Transverse colon (tissue), 4 donors: ENCODE results near the gene PMEPA1.

ENCODE experiments used
- CTCF ChIP-seq, 5 experiments: fragments of 200-600 bp in 3 of 5; fragments of 450-650 bp in 2 of 5; sonication (generic) in 3 of 5; IDR thresholded peaks; 1 replicate in 2 of 5; 2 replicates in 3 of 5; pipeline ENCODE4 v1.5.1; 2016 to 2017; ENCODE audit warnings: antibody characterized with exemption in 5 of 5, inconsistent platforms in 3 of 5, mild to moderate bottlenecking in 2 of 5, moderate library complexity in 1 of 5
- POLR2A ChIP-seq: fragments of 450-650 bp; IDR thresholded peaks from one replicate; pipeline ENCODE4 v1.6.1; 2016; ENCODE audit warnings: antibody characterized with exemption, mild to moderate bottlenecking, moderate library complexity
- POLR2AphosphoS5 ChIP-seq, 3 donors: sonication (generic); formaldehyde crosslinking; IDR thresholded peaks; one replicate each; pipeline ENCODE4 v1.6.1; 2016; ENCODE audit warnings: antibody characterized with exemption in 3 of 3

GRCh38 chr20:57688864-57689263 is 21.0 kb downstream of the PMEPA1 start:
- no peak for TF ChIP-seq CTCF (IDR thresholded peaks at IDR 0.05)
- TF ChIP-seq POLR2A, result no peak
- TF ChIP-seq POLR2AphosphoS5 (IDR thresholded peaks at IDR 0.05), result no peak
